Cardiac septum (tissue), 1 donor: ENCODE data around the gene PDE1A. TPM values are rescaled to one million over a fixed set of nuclear protein-coding genes. Genes with fewer than 3 reads are reported as not detected.

Experiments
- DNase-seq: peaks from one replicate; pipeline ENCODE4 v3.0.0-alpha.2; 2020; ENCODE audit warnings: low spot score
- intact Hi-C: fragments of 100-400 bp; cut with DNase I; formaldehyde crosslinking; loops from one replicate; pipeline ENCODE4 v1.14.0; 2022
- long read RNA-seq: library from polyadenylated mRNA; unstranded; transcript quantifications from one replicate; pipeline ENCODE4 v2.0.0, GENCODE V29; 2021
- total RNA-seq: library from RNA; stranded (reverse); fragmentation: NEBNext Ultra II Directional; extraction: Animal tissue kit (Norgen Biotek cat#: 25700); gene quantifications from one replicate; pipeline ENCODE4 v1.2.1, GENCODE V29; 2021
- donor health status: DM: no; HTN: no; CAD: no.

The PDE1A gene
- 9.6 TPM for total RNA-seq
- long read RNA-seq, transcript PDE1A-201 (14 exons, 2,338 nt), result major isoform, 10 of 32 reads
- long read RNA-seq, partial matches to known transcripts, result 9 of 32 reads
- long read RNA-seq, other reads (novel, unspliced or antisense), result 13 of 32 reads

DNA sequence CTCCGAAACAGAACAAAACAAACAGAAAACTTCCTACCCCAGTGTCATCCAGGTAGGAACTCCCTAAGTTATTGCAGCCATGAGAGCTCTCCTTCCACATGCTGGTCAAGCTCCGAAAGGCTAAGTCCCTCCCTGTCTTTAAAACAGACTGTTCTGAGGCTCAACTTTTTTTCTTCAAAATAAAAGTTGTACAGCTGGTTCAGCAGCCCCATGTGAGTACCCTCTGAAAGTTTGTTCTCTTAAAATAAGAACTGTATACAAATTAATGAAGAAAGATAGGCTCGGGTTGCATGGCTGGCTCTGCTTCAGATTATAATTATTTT lies at the start of gene PDE1A:
TSS of gene PDE1A (minus strand) at position 119 of the 323 bp plus-strand sequence.
- DNase-seq, result no peak
- intact Hi-C loops, result no loop called here

DNA sequence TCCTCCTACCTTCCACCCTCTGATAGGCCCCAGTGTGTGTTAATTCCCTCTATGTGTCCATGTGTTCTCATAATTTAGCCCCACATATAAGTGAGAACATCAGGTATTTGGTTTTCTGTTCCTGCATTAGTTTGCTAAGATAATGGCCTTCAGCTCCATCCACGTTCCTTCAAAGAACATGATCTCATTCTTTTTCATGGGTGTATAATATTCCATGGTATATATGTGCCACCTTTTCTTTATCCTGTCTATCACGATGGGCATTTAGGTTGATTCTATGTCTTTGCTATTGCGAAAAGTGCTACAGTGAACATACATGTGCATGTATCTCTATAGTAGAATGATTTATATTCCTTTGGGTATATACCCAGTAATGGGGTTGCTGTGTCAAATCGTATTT lies 46.8 kb upstream of the PDE1A start:
- intact Hi-C loops, result no loop called here
- no peak for DNase-seq

DNA sequence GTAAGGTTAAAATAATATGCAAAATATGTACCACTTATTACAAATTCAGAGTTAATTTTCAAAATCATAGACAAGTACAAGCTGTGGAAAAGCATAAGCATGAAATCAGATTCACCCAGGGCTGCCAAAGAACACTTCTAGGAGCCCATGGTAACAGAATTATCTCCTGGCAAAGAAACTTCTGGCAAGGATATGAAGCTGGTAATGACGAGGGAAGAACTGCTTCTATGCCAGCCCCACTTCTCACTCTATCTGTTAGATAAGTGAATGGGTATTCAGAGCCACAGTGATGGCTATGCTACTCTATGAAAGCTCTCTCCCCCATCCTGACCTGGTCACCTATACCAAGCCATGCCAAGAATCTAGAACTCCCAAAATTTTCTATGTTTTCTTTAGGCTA lies 36.9 kb upstream of the PDE1A start:
- no peak for DNase-seq
- intact Hi-C loops, result no loop called here

DNA sequence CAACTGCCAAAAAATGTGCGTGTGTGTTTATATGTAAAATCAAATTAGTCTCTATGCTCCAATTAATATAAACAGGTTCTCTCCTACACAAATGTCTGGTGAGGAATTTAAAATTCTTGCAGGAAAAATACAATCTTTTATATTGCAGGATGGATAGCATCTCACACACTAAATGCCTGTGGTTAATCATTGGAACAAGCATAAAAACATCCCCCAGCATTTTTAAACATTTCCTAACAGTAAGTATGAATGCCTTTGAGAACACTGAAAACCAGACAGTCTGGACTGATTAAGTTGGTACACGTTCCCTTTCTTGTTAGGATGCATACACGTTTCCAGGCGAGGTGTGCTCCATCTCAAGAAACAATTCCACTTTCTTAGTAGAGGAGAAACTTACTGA lies 29.9 kb upstream of the PDE1A start:
- no peak for DNase-seq
- intact Hi-C loops, result no loop called here

DNA sequence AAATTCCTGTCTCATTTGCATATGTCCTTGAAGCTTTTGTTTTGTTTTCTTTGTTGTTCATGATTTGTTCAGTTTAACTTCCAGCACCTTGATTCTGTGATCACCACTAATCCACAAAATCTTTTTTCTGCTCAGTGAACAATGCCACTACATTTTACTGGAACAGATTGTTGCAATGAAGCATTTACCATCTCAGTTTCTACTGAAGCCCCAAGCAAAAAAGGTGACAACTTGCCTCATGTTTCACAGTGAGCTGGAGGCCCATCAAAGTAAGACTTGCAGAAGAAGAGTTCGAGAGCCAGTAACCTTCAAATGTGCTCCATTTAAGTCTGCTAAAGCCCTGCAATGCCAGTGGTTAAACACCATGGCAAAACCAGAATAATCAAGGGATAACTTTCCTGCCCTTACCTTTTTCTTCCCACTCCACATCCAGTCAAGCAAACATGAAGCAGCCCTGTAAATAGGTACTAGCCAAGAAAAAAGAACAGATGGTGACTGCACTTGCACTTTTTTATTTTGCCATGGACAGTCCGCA lies 25.7 kb upstream of the PDE1A start:
- DNase-seq, result no peak
- intact Hi-C loops, result no loop called here

DNA sequence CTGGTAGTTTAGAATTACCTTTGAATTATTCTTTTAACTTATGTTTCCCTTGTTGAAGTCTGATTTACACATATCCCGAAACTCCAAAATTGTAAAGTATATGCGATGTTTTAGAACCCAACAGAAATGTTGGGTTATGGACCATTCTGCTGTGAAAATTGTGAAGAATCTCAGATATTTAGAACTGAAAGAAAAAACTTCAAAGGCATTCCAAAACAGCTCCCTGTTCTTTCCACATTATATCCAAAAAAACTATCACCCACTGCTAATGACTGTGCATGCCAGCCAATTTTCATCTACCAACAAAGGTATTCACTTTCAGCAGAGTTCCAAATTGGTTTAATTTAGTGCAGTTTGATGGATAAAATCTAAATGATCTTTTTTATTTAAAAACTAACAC lies 21.5 kb upstream of the PDE1A start:
- intact Hi-C loops, result no loop called here

DNA sequence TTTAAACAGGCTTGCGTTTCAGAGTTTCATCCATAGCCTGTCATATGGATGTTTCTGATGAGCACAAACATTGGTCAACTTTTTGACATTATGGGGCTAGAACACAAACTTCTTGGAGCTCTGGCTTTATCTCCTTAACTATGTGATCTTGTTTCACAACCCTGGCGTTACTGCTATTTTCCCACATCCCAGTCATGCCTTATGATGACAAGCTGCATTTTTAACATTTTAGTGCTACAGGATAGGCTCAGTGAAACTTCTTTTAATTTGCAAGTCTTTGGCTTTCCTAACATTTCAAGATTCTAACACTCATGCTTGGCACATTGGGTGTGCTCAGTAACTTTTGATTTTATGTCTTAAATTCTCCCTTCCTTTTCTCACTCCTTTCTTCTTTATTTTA lies 21.0 kb upstream of the PDE1A start:
- DNase-seq, result no peak
- intact Hi-C loops, result no loop called here

More for the DNA sequence above, 21.5 kb upstream of the PDE1A start:
- DNase-seq, result no peak

DNA sequence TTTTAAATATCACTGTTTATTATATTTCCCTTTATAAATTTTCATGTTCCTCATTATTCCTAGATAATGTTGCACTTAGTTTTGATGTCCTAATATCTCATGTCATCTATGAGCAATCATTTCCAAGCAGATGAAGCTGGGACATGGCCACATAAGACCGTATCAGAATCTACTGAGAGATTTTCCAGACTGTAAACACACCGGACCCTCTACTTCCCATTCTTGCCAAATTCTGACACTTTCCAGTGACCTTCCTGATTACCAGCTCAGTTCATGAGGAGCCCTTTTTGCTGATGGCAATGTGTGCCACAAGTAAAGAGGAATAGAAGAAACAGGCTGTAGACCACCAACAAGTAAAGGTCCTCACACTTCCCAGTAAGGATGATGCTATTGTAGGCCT lies 20.3 kb upstream of the PDE1A start:
- intact Hi-C loops, result no loop called here
- DNase-seq, result no peak

DNA sequence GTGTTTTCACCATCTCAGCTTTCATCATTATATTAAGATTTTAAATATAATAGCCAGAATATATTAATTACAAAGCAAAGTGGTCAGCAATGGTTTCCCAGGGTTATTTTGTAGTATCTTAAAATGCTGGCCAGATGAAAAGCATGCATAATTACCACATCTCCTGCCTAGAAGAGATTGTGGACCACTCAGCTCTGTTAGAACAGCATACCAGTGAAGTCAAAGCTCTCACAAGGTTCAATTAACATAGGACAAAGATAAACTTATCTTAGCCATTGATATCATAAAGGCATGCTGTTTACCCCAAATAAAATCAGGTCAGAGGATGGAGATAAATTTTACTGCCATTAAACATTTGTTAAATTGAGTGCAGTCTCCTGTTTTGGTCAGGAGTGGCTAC lies 19.3 kb upstream of the PDE1A start:
- DNase-seq, result no peak
- intact Hi-C loops, result no loop called here

DNA sequence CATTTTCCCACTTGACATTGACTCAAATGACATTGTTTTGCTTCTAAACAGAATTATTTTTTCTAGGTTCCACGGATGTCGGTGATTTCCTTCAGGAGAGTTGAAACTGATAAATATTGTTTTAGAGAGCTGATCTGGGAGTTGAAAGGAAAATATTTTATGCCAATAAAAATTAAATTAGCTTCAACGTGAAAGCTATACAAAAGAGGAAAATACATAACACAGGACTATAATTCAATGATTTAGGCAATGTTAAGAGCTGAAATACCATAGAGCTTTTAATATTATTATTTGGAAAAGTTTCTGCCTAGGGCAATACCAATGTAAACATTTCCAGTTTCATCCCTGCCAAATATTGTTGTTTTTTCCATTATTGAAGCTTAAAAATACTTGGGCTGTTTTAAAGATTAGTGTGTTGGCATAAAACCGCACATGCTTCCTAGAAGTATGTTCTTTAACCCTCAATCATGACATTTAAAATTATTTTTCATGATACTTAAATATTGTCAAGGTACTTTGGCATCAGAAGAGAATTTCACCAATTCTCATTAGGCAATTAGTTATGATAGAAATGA lies 18.6 kb upstream of the PDE1A start:
- intact Hi-C loops, result no loop called here
- no peak for DNase-seq

DNA sequence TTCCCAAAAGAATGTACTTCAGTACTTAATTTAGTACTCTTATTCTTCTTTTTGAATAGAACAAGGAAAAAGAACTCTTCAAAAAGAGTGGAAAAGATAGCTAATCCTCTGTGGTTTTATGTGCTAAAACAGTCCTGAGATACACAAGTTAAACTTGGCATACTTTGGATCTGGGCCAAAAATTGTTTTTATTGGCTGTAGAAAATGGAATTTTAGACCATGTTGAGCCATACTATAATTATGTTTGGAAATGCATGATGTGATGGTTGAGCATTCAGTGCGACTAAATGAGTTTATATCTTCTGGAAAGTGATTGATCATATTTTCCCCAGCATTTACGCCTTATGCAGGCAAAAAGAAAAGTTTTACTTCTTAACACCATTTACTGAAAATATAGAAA lies 18.0 kb upstream of the PDE1A start:
- DNase-seq, result no peak
- intact Hi-C loops, result no loop called here

DNA sequence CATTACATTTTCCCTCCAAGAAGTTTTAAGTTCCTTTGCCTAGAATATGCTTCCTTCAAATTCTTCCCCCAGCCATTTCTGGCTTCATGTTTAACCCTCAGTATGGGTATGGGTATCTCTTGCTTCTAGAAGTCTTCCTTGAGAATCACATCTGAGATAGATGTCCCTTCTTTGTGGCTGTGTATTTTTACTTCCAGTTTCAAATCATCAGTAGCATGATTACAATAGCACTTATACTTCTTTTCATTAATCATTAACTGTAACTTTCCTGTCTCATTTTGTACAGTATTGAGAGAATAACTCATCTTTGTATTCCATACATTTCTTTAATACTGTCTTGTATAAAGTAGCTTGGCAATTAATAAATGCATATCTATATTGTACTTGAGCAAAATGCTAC lies 17.3 kb upstream of the PDE1A start:
- no peak for DNase-seq
- intact Hi-C loops, result no loop called here

DNA sequence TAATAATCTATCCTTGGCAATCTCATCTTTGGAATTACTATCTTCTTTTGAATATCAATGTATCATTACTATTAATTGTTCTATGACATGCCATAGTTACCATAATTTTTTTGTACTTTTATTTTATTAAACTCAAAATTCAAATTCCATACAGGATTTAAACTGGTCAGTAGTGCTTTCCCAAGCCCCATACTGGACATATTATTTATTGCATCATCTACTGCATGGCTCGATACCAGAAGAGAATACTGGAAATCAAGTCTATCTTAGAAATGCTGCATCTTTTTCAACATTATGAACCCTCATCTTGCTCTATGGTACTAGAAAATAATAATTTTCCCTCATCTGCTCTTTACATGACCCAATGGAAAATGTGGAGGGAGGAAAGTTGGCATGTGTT lies 9.4 kb upstream of the PDE1A start:
- intact Hi-C loops, result no loop called here
- DNase-seq, result no peak

DNA sequence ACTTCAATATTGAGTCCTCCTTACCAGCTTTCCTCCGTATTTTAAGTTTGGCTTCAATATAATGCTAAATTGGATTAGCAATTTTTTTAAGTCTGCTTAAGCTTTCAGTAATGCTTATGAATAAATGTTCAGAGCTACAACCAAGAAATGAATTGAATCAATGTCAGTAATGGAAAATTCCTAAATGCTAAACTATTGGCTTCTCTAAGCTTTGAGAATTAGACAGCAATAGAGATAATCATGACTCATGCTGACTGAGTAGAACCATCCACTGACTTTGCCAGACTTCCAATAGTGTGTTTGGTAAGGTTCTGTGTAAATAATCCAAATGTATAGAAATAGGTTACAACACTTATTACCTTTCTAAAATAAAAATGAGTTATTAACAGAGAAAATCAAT lies 8.9 kb upstream of the PDE1A start:
- intact Hi-C loops, result no loop called here
- DNase-seq, result no peak

DNA sequence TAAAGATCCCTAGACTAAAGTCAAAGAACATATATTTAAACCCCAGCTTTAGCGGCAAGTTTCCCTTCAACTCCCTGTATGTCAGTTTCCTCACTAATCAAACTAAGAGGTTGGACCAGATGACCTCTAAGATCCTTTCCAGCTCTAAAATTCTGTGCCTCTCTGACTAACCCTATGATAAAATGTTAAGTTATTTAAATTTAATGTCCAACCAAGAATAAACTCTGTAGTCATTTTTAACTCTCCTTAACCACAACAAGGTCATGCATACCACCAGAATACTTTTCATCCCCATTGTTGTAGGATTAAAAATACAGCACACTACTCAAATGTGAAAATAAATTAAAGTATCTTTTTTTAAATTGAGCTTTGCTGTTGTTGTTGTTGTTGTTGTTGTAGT lies 5.2 kb upstream of the PDE1A start:
- intact Hi-C loops, result no loop called here

DNA sequence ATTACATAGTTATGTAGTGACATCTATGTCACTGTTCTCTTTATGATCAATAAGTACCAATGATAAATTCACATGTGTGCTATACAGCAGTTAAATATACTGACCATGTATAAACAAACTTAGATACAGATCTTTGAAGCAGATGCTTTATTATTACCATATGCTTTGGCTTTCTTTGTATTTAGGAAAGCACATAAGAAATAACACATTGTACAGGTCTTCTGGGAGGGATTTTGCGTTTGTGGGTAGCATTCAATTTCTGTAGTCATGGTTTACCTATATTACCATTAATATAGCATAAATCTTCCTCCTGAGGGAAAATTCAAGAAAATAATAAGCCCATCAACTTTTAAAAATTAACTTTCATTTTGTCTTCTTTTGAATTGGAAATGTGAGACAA lies 1.6 kb upstream of the PDE1A start:
- intact Hi-C loops, result no loop called here
- DNase-seq, result no peak

More for the DNA sequence above, 5.2 kb upstream of the PDE1A start:
- no peak for DNase-seq

DNA sequence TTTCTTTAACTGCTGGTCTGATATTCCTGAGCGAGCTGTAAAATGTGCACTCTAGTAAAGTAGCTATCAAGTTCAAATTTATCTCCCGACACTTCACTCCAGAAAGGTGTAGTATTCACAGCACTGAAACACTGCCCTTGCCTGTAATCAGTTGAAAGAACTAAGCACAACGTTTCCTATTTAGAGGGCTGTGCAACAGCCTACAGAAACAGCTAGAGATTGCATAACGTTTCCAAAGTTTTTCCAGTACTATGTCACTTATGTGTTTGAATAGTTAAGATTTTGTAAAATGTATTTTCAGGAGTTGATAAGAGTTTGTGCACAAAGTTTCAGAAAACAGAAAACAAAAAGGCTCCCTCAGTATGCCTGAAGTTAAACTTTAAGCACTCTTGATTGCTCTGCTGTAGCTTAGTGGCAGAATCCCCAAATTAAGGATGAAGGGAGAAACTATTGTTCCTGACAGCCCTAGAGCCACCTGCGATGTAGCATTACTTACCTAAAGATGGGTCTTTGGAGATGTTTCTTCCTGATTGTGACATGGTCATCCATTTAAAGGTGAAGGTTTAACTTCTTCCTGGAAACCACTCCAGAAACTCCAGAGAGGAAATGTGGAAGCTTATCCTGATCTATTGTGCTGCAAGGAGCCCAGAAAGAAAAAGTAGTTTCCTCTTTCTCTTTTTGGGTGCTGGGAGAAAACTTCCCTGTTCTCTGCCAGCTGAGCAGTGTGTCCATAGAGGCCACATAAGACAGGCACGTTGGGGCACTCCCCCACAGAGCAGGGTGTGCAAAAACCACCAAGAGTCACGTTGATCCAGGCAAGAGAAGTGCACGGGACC lies 536 bp downstream of the PDE1A start:
- intact Hi-C loops, result no loop called here
- no peak for DNase-seq

DNA sequence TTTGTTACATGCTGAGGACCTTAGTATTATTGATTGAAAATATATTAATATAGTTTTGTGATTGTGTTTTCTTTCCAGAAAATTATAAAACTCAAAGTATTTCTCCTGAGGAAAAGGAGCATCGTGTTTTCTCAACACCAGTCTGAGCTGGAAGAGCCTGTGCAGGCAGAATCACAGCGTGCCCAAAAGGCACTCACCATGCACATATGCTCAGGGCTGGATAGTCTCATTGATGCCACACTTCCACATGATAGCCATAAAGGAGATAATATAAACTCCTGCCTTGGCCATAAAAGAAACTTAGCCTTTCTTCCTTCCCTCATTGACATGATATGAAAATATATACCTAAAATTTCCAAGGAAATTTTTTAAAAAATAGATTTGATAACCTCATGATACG lies 4.0 kb downstream of the PDE1A start:
- no peak for DNase-seq
- intact Hi-C loops, result no loop called here

DNA sequence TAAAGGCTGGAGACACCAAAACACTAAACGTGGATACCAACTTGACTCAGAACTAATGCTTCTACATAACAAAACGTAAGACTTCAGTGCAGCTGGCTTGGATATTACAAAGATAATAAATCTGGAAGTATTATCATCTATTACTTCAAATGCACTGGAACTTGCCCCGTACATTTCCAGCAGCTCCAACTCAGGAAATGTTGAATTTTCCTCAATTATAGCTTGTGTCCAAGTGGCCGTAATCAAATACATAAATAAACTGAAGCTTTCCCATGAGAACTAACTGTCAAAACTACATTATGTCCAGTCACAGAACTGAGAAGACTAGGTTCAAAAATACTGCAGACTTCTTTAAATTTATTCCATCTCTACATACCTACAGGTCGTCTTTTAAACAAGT lies 6.2 kb downstream of the PDE1A start:
- DNase-seq, result no peak
- intact Hi-C loops, result loop anchor here (2.0 kb wide), 1 partner anchor 42 kb away; no protein-coding TSS in a partner anchor

DNA sequence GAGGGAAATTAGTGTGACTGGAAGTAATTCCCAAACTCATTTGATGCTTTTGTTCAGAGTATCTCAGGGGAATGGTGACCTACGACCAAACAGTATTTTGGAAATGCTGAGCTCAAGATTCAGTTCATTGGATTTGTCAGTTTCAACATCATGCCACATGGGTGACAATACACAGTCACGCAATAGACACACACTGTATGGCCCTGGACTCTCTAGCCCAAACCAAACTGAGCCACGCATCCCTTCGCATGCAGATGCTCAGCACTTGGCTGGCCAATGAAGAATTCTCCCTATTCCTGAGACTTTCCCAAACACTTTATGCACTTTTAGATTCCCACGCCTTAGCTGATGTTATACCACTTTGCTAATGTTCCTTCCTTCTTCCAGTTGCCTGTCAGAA lies 10.0 kb downstream of the PDE1A start:
- DNase-seq, result no peak
- intact Hi-C loops, result no loop called here

DNA sequence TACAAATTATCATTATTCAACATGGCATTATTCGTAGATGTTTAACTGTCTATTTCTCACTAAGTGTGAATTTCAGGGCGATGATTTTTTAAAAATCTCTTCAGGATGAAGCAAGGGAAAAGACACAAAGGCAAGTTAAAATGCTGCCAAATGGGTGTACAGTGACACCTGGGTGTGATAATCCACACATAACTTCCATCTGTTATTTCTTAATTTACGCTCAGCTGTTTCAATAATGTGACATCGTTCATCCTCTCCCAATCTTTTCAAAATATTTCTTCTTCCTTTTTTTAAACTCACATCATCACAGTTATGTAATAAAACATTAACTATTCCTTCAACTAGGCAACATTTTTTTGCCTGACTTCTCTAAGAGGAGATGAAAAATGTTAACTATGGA lies 10.6 kb downstream of the PDE1A start:
- DNase-seq, result no peak
- intact Hi-C loops, result no loop called here
